ENCODE data around the gene STARD10.

Gene STARD10

DNA sequence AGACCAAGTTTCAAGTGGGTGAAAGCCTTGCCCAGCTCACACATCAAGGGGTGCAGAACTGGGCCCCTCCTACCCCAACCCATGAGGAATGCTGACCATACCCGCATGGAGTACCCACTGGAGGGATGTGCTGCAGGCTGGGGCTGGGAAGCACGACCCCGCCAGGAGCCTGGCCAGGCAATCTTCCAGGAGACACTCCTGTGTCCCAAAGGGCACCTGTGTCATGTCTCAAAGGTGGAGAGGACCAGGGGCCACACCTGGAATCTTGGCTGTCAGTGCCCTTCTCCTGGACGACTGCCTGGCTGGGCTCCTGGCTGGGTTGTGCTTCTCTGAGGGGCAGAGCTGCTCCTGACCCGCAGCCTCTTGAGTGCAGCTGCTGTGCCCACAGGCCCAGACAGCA, 48.3 kb downstream of the STARD10 start:
- no peak for DNase-seq (ENCODE audit: low read depth in 2 of 2)

GRCh38 chr11:72744474-72744873, 49.4 kb downstream of the STARD10 start:
- DNase-seq (ENCODE audit: low read depth in 2 of 2): no peak

- DNase-seq (ENCODE audit: low read depth in 2 of 2): no peak
These were observed 50.3 kb downstream of the STARD10 start for GRCh38 chr11:72743321-72744221.

- no peak for DNase-seq (ENCODE audit: low read depth in 2 of 2)
These were observed 51.1 kb downstream of the STARD10 start for GRCh38 chr11:72742513-72743320.

GRCh38 chr11:72741849-72742512, 51.9 kb downstream of the STARD10 start:
- no peak for DNase-seq (ENCODE audit: low read depth in 2 of 2)

DNA sequence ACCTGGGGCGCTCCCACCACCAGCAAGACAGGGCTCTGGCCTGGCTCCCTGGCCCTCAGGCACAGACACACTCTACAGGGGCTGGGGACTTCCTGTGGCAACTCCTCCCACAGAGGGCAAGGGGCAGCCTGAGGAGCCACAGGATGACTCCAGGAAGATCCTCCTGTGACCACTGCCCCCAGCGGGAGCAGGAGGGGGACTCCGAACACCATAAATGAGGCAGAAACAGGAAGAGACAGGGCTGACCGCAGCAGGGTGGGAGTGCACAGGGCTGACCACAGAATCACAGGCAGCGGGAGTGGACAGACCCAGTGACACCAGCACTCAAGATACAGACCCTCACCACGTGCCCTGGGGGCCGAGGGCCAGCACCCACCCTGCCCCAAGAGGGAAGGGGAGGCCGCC, 52.4 kb downstream of the STARD10 start:
- DNase-seq (ENCODE audit: low read depth in 2 of 2): no peak

DNA sequence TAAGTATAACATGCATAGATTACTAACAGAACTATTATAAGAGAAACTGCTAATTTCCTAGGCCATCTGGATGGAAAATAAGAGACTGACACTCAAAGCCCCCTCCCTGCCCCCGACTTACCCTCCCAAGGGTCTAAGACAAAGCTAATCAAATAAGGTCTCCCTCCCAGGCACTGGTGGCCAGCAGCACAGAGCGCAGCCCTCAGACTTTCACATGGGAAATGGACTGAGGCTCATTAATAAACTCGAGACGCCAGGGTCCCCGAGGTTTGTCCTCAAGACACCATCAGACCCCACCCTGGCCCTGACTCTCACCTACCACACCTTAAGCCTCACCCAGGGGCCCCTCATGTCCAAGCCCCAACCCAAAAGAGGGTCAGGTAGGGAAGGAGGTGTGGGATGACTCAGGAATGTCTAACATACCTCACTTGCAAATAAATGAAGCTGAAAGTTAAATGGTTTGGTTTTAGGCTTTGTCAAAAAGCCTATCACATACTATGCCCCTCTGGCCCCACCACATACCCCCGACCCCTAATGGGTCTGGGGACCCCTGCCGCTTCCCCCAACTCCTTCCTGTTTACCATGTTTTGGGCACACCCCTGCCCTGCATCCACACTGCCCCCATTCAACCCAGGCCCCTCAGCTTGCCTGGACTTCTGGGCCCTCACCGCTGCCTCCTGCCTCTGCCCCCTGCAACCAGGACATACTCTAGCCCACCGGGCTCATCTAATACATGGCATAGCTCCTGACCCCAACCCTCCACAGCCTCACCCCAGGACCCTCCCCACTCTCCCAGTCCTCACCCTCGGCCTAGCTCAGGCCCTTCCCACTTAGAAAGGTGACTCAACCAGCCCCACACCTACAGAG, 53.1 kb downstream of the STARD10 start:
- DNase-seq (ENCODE audit: low read depth in 2 of 2): no peak

DNA sequence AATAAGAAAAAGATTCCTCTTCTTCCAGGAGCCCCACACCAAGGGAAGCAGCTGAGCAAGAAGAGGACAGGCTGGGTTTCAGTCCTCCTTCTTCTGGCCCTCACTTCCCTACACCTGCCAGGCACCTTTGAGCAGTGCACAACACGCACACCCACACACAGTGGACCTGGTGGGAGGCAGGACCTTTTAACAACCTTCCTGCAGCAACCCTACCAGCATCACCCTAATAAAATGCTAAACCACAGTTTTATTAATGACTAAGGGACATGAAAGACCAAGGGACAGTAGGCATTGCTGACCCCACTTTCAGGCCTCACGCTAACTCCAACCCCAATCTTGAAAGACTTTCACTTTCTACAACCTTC, 53.8 kb downstream of the STARD10 start:
- no peak for DNase-seq (ENCODE audit: low read depth in 2 of 2)

GRCh38 chr11:72739240-72740059, 54.4 kb downstream of the STARD10 start:
- no peak for DNase-seq (ENCODE audit: low read depth in 2 of 2)

DNA sequence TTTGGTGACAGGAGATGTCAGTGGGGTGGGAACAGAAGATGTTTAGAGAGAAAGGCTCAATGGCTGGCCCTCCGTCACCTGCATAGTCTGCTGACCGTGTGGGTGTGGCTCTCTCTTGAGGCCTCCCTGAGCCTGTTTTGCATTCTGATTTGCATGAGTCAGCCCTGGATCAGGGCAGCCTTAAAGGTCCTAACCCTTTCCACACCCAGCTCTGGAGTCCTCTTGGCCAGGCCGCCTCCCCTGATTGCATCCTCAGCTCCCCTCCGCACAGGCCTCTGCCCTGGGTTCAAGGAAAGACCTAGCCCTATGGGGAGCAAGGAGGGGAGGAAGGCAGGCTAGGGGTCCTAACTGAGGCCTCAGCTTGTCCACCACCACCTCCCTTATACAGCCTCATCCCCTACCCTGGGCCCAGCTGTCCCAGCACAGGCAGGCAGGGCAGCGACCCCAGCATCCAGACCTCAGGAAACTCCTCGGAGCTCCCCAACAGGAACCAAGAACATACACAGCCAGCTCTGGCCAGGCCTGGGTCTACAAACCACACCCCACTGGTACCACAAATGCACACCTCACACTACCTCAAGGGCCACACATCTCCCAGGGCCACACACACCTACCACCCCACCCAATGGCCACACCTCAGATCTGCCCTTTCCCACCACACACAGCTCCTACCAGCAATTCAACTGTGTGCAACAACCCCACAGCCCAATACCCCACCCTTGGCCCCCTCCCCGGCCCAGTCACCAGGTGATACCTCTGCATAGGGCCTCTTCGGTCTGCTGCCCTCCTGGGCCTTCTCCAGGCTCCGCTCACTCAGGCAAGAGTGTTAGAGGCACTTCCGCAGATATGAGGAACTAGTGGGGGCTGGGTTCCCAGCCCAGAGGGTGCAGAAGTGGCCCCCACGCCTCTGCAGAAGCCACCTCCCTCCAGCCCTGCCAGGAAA, 55.4 kb downstream of the STARD10 start:
- no peak for DNase-seq (ENCODE audit: low read depth in 2 of 2)

GRCh38 chr11:72737336-72737735, 56.5 kb downstream of the STARD10 start:
- no peak for DNase-seq (ENCODE audit: low read depth in 2 of 2)

DNA sequence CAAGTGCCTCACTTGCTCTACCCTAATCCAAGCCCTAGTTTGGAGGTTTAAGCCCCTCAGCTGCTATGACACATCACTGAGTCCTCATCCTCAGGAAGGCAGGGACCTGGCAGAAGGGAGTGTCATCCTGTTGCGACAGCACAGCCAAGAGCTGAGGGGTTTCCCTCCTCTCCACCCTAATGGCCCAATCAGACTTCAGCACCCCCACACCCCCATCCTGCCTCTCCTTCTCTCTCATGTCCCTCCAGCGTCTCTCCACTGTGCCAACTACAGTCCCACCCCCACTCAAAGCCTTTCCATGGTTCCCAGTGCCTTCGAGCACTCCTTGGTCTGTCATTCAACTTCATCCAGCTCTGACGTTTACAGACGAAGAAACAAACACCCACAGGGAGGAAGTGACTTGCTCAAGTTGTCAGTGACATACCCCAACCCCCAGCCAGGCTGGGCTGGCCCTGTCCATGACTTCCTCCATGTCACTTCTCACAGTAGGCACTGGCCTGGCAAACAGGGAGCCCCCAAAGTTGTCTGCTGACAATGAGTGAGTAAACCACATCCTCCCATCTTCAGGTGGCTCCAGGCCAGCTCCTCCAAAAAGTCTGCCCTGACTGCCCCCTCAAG, 57.3 kb downstream of the STARD10 start:
- DNase-seq (ENCODE audit: low read depth in 2 of 2): peak; percentile 42 to 49

DNA sequence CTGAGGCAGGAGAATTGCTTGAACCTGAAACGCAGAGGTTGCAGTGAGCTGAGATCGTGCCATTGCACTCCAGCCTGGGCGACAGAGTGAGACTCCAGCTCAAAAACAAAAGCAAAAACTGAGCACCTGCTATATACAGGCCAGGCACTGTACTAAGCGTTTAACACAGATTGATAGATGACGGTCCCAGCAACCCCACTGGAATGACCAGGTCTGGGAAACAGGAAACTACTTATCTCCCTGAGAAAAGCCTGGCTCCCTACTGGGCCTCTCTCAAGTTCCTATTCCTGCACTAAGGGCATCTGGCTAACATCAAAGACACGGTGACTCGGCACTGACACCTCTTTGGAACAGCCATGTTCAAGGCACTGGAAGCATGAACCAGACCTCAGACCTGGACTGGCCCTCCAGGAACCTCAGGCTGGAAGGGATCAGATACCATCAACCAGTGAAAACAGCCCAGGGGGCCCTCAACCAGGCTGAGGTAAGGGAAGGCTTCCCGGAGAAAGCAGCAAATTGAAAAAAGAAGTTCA, 58.3 kb downstream of the STARD10 start:
- no peak for DNase-seq (ENCODE audit: low read depth in 2 of 2)

DNA sequence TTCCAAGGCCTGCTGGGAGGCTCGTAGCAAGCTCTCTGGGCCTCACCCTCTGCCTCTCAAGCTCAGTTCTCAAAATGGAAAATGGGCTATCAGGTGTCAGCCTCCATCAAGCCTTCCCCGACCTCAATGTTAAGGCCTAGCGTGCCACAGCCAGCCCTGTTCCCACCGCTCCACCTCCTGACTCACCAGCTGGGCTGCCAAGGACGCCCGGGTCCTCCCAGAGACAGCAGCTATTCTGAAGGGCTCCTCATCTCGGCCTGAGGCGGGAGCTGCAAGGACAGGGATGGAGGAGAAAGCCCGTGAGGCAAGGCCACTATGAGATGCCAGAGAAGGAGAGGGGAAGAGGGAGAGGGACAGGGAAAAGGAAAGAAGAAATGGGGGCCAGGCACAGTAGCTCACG, 61.5 kb downstream of the STARD10 start:
- DNase-seq (ENCODE audit: low read depth in 2 of 2): no peak

DNA sequence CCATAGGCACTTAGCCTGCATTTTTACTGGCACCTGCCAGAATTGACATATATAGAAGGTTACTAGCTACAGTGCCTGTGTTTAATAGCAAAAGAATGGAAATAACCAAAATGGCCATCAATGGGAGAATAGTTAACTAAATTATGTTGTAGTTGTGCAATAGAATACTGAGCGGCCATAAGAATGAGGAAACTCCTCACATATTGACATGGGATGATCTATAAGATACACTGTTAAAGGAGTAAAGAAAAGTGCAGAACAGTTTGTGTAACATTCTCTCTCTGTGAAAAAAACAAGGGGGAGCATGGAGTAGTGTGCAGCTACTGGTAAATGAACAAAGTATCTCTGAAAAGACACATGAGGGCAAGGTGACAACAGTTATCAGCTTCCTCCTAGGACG, 63.1 kb downstream of the STARD10 start:
- no peak for DNase-seq (ENCODE audit: low read depth in 2 of 2)

DNA sequence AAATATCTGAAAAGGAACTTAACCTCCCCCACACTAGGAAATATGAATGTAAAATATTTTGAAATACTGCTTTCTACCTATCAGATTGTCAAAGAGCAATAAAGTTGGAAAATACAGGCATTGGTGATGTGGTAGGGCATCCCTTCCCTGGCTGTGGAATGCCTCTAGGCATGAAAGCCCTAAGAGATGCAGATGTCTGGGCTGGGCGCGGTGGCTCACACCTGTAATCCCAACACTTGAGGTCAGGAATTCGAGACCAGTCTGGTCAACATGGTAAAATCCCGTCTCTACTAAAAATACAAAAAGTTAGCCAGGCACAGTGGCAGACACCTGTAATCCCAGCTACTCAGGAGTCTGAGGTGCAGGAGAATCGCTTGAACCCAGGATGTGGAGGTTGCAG, 63.6 kb downstream of the STARD10 start:
- no peak for DNase-seq (ENCODE audit: low read depth in 2 of 2)

GRCh38 chr11:72727521-72727920, 66.3 kb downstream of the STARD10 start:
- DNase-seq (ENCODE audit: low read depth in 2 of 2): no peak
